ENCODE data around the gene TRPV2. TPM values are rescaled to one million over a fixed set of nuclear protein-coding genes. Genes with fewer than 3 reads are reported as not detected.

TRPV2 gene
- total and polyA plus RNA-seq, 2 of the 4 experiments (the other 2 are of a cell fraction): 30.8 to 32.8 TPM

- Histone ChIP-seq H2AK9ac (replicated peaks; ENCODE audit: low read depth, low read length, poor library complexity) (no peak overlapping the region), H4K5ac (ENCODE audit: low read depth, low read length) (no peak overlapping the region), H2BK20ac (ENCODE audit: low read depth, low read length) (no peak overlapping the region), H3K4ac (ENCODE audit: low read depth, low read length) (no peak overlapping the region), H2AFZ (replicated peaks; ENCODE audit: low read length, poor library complexity) (no peak overlapping the region), H3K79me1 (ENCODE audit: low read depth in 1 of 2, low read length in 2 of 2) (no peaks in the 10 kb centered on the region), H4K20me1 (ENCODE audit: insufficient read depth, low read length) (no peaks in the 10 kb centered on the region), H2BK120ac (ENCODE audit: low read depth, low read length) (no peak overlapping the region), H3K4me3 (ENCODE audit: insufficient read depth, low read depth, low read length) (no peak overlapping the region), H2BK5ac (ENCODE audit: low read depth, low read length, poor library complexity, severe bottlenecking) (no peak overlapping the region), H3K27ac (ENCODE audit: insufficient read depth, low read length) (no peak overlapping the region), H3K27me3 (ENCODE audit: control insufficient read depth, insufficient read depth, low read length) (no peaks in the 10 kb centered on the region), H3K18ac (ENCODE audit: low read depth, low read length) (no peak overlapping the region), H2AK5ac (ENCODE audit: low read depth, low read length) (no peak overlapping the region), H3K4me2 (ENCODE audit: low read depth, low read length) (no peak overlapping the region), H4K8ac (ENCODE audit: low read depth in 2 of 2, low read length in 2 of 2) (no peak overlapping the region), H3K4me1 (ENCODE audit: control insufficient read depth, insufficient read depth, low read length) (peaks cover 9% of the 10 kb centered on the region; the same call in 1 of the 2 replicates), H3K9me1 (ENCODE audit: insufficient read depth, low read length) (peaks cover 4% of the 10 kb centered on the region; the same call in 1 of the 2 replicates), H2BK15ac (ENCODE audit: low read depth, low read length) (no peak overlapping the region), H3K23ac (ENCODE audit: low read depth, low read length) (no peak overlapping the region), H3K9me3 (ENCODE audit: control insufficient read depth, insufficient read depth, low read length) (no peaks in the 10 kb centered on the region), H4K91ac (ENCODE audit: insufficient read depth, low read depth, low read length) (no peak overlapping the region; the same call in 1 of the 2 replicates), H3K14ac (replicated peaks; ENCODE audit: low read depth, low read length) (no peak overlapping the region), H3K36me3 (ENCODE audit: control insufficient read depth, insufficient read depth, low read length) (no peaks in the 10 kb centered on the region), H3K9ac (ENCODE audit: low read depth, low read length) (no peak overlapping the region), H3K56ac (ENCODE audit: extremely low read depth, insufficient read depth, low read length) (no peak overlapping the region)
- 100% methylated on average over 1 of the region's 2 CpGs; no CpG with 5 or more reads in 1 of the 2 experiments for WGBS, 2 experiments (ENCODE audit: extremely low coverage in 2 of 2, insufficient read length in 1 of 2)
- TF ChIP-seq BHLHE40 (IDR thresholded peaks at IDR 0.05; ENCODE audit: low read depth, low read length) (no peak), RAD21 (IDR thresholded peaks at IDR 0.05; ENCODE audit: low read length) (no peak), RCOR1 (IDR thresholded peaks at IDR 0.05; ENCODE audit: insufficient replicate concordance, low read length) (no peak), MAZ (IDR thresholded peaks at IDR 0.05; ENCODE audit: borderline replicate concordance, low read depth, low read length) (no peak), SMC3 (IDR thresholded peaks at IDR 0.05; ENCODE audit: low read depth, low read length) (no peak), MAFK (IDR thresholded peaks at IDR 0.05; ENCODE audit: low read depth, low read length) (no peak), CHD1 (IDR thresholded peaks at IDR 0.05; ENCODE audit: low read depth, low read length) (no peak), MXI1 (IDR thresholded peaks at IDR 0.05; ENCODE audit: borderline replicate concordance, low read depth, low read length) (no peak), RFX5 (IDR thresholded peaks at IDR 0.05; ENCODE audit: low read depth, low read length) (no peak), NFE2L2 (IDR thresholded peaks at IDR 0.05; ENCODE audit: low read depth, low read length) (no peak), USF2 (IDR thresholded peaks at IDR 0.05; ENCODE audit: low read depth, low read length) (no peak)
- TF ChIP-seq, protein P1, sequence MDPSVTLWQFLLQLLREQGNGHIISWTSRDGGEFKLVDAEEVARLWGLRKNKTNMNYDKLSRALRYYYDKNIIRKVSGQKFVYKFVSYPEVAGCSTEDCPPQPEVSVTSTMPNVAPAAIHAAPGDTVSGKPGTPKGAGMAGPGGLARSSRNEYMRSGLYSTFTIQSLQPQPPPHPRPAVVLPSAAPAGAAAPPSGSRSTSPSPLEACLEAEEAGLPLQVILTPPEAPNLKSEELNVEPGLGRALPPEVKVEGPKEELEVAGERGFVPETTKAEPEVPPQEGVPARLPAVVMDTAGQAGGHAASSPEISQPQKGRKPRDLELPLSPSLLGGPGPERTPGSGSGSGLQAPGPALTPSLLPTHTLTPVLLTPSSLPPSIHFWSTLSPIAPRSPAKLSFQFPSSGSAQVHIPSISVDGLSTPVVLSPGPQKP (IDR thresholded peaks at IDR 0.05; ENCODE audit: borderline replicate concordance, low read depth, low read length): no peak
- dilution Hi-C loops (cut with HindIII; ENCODE audit: low sequenced_read_pairs, unreplicated experiment) (no loop called here), in situ Hi-C loops (cut with MboI; ENCODE audit: low sequenced_read_pairs) (no loop called here), intact Hi-C loops (cut with micrococcal nuclease) (no loop called here)
- ATAC-seq (ENCODE audit: low read depth): no peak
- ChIA-PET POLR2A (ENCODE audit: unreplicated experiment) (no interaction called here), CTCF (interaction anchor here (0.6 kb wide), 1 partner anchor 38 kb away, joined by 3 read pairs; no protein-coding TSS in a partner anchor)
- no peak for DNase-seq
- BruUV-seq (replicated peaks): no TSS peak
These were observed 63.9 kb downstream of the TRPV2 start for GRCh38 chr17:16479264-16479663.

Data from IMR-90 (cell line).